ENCODE results near the gene DSTYK. TPM values are rescaled to one million over a fixed set of nuclear protein-coding genes. Genes with fewer than 3 reads are reported as not detected.
A peak's percentile ranks its signal among the peaks of the same experiment; 100 is the strongest.

DSTYK gene
- total RNA-seq, 1 donor from 2014 or later, result 14.8 TPM

GRCh38 chr1:205199090-205199930 is 12.2 kb downstream of the DSTYK start:
- H3K36me3 Mint-ChIP-seq (ENCODE audit: low read depth), result no peaks in the 10 kb centered on the region
- H3K9me3 Mint-ChIP-seq, result no peaks in the 10 kb centered on the region
- H3K4me1 Mint-ChIP-seq, result peaks cover 39% of the 10 kb centered on the region
- H3K27me3 Mint-ChIP-seq (ENCODE audit: low read depth), result no peaks in the 10 kb centered on the region
- DNase-seq (ENCODE audit: low read depth, low spot score), result no peak
- TF ChIP-seq CTCF (conservative IDR thresholded peaks at IDR 0.05), result no peak
- H3K27ac Mint-ChIP-seq (ENCODE audit: unreplicated experiment), result peak overlapping the region; percentile 59
- H3K4me3 Mint-ChIP-seq, result peak overlapping the region; percentile 0

GRCh38 chr1:205192287-205192686 is 19.2 kb downstream of the DSTYK start:
- Mint-ChIP-seq H3K4me3 (no peak overlapping the region), H3K9me3 (no peaks in the 10 kb centered on the region), H3K27ac (ENCODE audit: unreplicated experiment) (no peak overlapping the region), H3K36me3 (ENCODE audit: low read depth) (no peaks in the 10 kb centered on the region), H3K27me3 (ENCODE audit: low read depth) (no peaks in the 10 kb centered on the region), H3K4me1 (peaks cover 62% of the 10 kb centered on the region)
- no peak for TF ChIP-seq CTCF (conservative IDR thresholded peaks at IDR 0.05)
- no peak for DNase-seq (ENCODE audit: low read depth, low spot score)

GRCh38 chr1:205191622-205192021 is 19.9 kb downstream of the DSTYK start:
- Mint-ChIP-seq H3K27ac (ENCODE audit: unreplicated experiment) (no peak overlapping the region), H3K4me3 (no peak overlapping the region), H3K27me3 (ENCODE audit: low read depth) (no peaks in the 10 kb centered on the region), H3K4me1 (peaks cover 66% of the 10 kb centered on the region), H3K36me3 (ENCODE audit: low read depth) (no peaks in the 10 kb centered on the region), H3K9me3 (no peaks in the 10 kb centered on the region)
- DNase-seq (ENCODE audit: low read depth, low spot score), result no peak
- TF ChIP-seq CTCF (conservative IDR thresholded peaks at IDR 0.05), result no peak

GRCh38 chr1:205190845-205191577 is 20.5 kb downstream of the DSTYK start:
- no peak overlapping the region for H3K4me3 Mint-ChIP-seq
- no peak for TF ChIP-seq CTCF (conservative IDR thresholded peaks at IDR 0.05)
- peaks cover 73% of the 10 kb centered on the region for H3K4me1 Mint-ChIP-seq
- no peak for DNase-seq (ENCODE audit: low read depth, low spot score)
- no peaks in the 10 kb centered on the region for H3K9me3 Mint-ChIP-seq
- H3K36me3 Mint-ChIP-seq (ENCODE audit: low read depth), result no peaks in the 10 kb centered on the region
- no peak overlapping the region for H3K27ac Mint-ChIP-seq (ENCODE audit: unreplicated experiment)
- no peaks in the 10 kb centered on the region for H3K27me3 Mint-ChIP-seq (ENCODE audit: low read depth)

GRCh38 chr1:205189131-205189530 is 22.4 kb downstream of the DSTYK start:
- no peaks in the 10 kb centered on the region for H3K9me3 Mint-ChIP-seq
- H3K4me3 Mint-ChIP-seq, result no peak overlapping the region
- no peak for DNase-seq (ENCODE audit: low read depth, low spot score)
- H3K27me3 Mint-ChIP-seq (ENCODE audit: low read depth), result no peaks in the 10 kb centered on the region
- H3K27ac Mint-ChIP-seq (ENCODE audit: unreplicated experiment), result no peak overlapping the region
- H3K36me3 Mint-ChIP-seq (ENCODE audit: low read depth), result no peaks in the 10 kb centered on the region
- TF ChIP-seq CTCF (conservative IDR thresholded peaks at IDR 0.05), result no peak
- peaks cover 66% of the 10 kb centered on the region for H3K4me1 Mint-ChIP-seq
